ENCODE data around the gene TMC2. TPM values are rescaled to one million over a fixed set of nuclear protein-coding genes. Genes with fewer than 3 reads are reported as not detected.

TMC2 gene
- total RNA-seq (2022; extraction: Qiagen RNA extraction): not detected in 5 replicates

DNA sequence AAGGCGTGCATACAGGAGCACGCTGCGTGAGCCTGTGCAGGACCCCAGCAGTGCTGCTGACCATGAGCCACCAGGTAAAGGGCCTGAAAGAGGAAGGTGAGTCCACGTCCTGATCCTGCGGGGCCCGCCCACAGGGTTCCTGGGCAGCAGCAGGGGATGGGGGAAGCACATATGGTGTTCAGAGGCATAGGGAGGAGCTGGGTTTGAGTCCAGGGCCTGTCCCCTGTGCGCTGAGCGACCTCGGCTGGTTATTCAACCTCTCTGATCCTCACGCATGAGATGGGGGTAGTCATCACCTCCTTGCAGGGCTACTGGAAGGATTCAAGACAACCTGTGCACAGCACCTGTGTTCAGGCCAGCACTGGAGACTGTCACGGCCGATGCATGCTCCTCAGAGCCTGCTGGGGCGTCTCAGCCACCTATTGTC is at the start of gene TMC2:
Gene TMC2 (plus strand): TSS at position 14 of the 427 bp plus-strand sequence. CDS start 49 bp downstream, at position 63.

DNA sequence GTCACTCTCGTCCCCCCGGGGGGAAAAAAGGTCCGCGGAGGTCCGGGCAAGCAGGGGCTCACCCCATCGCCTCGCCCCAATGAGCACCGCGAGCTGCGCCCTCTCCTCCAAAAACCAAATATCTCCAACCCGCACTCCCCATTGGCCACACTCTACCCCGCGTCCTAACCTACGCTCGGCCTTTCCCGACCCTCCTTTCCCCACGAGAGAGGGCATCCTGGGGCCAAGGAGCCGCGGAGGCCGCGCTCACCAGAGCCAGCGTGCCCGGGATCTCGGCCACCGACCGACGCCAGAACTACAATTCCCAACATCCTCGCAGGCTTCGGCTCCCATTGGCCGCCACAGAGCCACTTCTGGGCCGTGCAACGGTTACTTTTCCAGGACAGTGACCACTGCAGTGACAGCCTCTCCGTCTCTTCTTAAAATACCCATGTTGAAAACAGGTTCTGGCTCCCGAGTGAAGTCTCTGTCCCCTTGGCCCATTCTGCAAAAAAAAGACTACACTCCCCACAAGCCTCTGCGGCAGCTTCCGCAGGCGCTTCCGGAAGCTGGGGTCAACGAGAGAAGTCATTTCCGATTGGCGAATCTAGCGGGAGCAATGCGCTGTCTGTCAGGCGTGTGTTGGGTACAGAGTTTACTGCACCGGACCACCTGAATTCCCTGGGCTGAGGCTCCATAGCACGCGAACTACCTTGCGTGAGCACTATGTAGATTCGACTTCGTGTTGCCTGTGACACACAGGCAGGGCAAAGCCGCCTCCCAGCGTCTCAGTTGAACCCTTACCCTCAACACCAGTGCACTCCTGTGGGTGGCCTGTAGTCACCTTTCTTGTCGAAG is 27.5 kb upstream of the TMC2 start, which contains the start of gene ZNF343:
Gene ZNF343 (minus strand): TSS at position 285 of the 837 bp plus-strand sequence. CDS start 15,020 bp downstream, outside the sequence.

GRCh38 chr20:2651772-2652723 is 115.7 kb downstream of the TMC2 start, which contains the start of gene NOP56:
Gene NOP56, plus strand, starts transcription at chr20:2652632. Its CDS starts 29 bp downstream, at chr20:2652661.

DNA sequence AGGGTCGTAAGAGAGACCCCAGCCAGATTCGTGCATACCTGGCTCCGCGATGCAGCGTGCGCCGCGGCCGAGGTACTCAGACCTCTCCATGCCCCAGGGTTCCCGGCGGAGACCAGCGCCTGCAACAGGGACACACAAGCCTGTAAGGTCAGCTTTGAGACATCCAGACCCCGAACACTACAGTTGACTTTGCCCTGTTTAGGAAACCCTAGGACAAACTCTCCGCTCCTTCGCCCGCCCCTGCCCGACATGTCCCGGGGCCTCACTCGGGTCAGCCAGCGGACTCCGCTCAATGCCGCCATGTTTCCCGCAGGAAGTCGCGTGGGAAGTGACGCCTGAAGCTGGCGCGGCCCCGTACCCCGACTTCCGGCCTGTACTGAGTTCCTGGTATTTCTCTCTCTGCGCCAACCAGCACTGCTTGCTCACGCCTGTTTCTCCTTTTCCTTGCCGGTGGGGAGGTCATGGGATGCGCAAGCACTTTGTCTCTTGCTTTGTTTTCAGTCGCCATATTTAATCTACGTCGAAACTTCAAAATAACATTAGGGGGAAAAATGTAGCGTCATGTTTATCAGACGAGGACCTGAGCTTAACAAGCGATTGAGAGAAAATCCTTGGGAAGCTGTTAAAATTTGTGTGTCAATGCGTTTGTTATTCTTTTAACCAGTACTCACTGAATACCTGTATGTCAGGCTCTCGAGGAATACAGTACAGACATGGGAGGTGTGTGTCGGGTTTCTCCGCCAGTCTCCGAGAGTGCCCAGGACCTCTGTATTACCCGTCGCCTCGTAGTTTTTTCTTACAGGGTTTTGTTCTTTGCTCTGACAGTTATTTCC is 127.7 kb downstream of the TMC2 start, which contains the start of gene IDH3B:
Gene IDH3B (minus strand): TSS at position 330 of the 833 bp plus-strand sequence. CDS start 28 bp downstream, at position 302.

Other genes starting within 250 kb of the TMC2 start
- gene TGM3, start 240.6 kb upstream of the TMC2 start, total RNA-seq (2022; extraction: Qiagen RNA extraction): 0.06 to 0.22 TPM in 2 of 5 replicates, not detected in the others
- gene TGM6, start 155.7 kb upstream of the TMC2 start, total RNA-seq (2022; extraction: Qiagen RNA extraction): not detected in 5 replicates
- 887 to 1,036 TPM (median 1,008 TPM) in 5 replicates for gene SNRPB, start 65.8 kb upstream of the TMC2 start, total RNA-seq (2022; extraction: Qiagen RNA extraction)
- 11.5 to 13.0 TPM (median 12.4 TPM) in 5 replicates for gene ZNF343, start 27.7 kb upstream of the TMC2 start, total RNA-seq (2022; extraction: Qiagen RNA extraction)
- gene NOP56, start 116.1 kb downstream of the TMC2 start, total RNA-seq (2022; extraction: Qiagen RNA extraction): 567 to 662 TPM (median 613 TPM) in 5 replicates
- gene IDH3B, start 127.6 kb downstream of the TMC2 start, total RNA-seq (2022; extraction: Qiagen RNA extraction): 128 to 140 TPM (median 137 TPM) in 5 replicates
- gene EBF4, start 156.2 kb downstream of the TMC2 start, total RNA-seq (2022; extraction: Qiagen RNA extraction): 2.9 to 4.0 TPM (median 3.0 TPM) in 5 replicates

Data from A549 treated with Mapracorat at 1 μM for 4 hours (cell line).